ENCODE results near the gene RNF181. TPM values are rescaled to one million over a fixed set of nuclear protein-coding genes. Genes with fewer than 3 reads are reported as not detected.

Gene RNF181
- total and polyA plus RNA-seq, 2 of the 8 experiments (the other 6 are each of a cell fraction or from before 2014, with no cell fraction given): 97.2 to 514 TPM

DNA sequence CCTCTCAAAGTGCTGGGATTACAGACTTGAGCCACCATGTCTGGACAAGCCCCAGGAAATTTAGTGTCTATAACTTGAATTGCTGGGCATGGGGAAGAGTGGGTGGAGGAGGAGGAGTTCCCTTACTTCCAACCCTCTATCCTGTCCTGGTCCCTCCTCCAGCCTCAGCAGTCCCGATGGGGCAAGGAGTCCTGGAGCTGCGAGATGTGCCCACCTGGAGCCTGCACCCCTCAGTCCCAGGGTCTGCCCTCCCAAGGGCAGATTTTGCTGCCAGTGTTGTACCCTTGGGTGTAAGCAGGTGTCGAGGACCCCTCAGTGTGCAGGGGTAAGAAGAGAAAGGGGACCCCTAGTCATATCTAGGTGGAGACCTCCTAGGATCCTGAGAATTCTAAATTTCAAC lies 15.3 kb upstream of the RNF181 start:
- WGBS, 2 experiments (ENCODE audit: extremely low coverage in 1 of 2, insufficient coverage in 1 of 2, insufficient read length in 1 of 2, insufficient replicate concordance in 2 of 2, low coverage in 1 of 2, low lambda C conversion rate in 2 of 2, missing lambda C conversion rate in 1 of 2): 97% methylated on average over 3 of the region's 3 CpGs; no CpG with 5 or more reads in 1 of the 2 experiments
- Histone ChIP-seq H3K9me3 (ENCODE audit: insufficient read depth in 2 of 2, low read depth in 1 of 2, low read length in 1 of 2) (no peaks in the 10 kb centered on the region), H2BK120ac (replicated peaks; ENCODE audit: low read depth, low read length) (no peak overlapping the region), H3K23ac (ENCODE audit: insufficient read length) (no peak overlapping the region), H4K91ac (replicated peaks; ENCODE audit: insufficient read length, low read length) (no peak overlapping the region), H3K79me2 (ENCODE audit: control insufficient read depth in 1 of 2, insufficient read depth in 2 of 2, low read length in 2 of 2) (no peaks in the 10 kb centered on the region), H3K18ac (ENCODE audit: extremely low read depth, low read length) (no peak overlapping the region), H2BK5ac (ENCODE audit: low read depth, low read length) (no peak overlapping the region), H4K5ac (ENCODE audit: insufficient read length, low read depth, low read length) (no peak overlapping the region), H3K4ac (replicated peaks; ENCODE audit: insufficient read length, low read depth, low read length) (no peak overlapping the region), H3K27me3 (replicated peaks in 1 of 4; ENCODE audit: control insufficient read depth in 3 of 4, extremely low read depth in 1 of 4, insufficient read depth in 3 of 4, low read length in 3 of 4) (peaks cover 8 to 25% (median 18%) of the 10 kb centered on the region in 4 experiments; a peak in 6 of 7 replicates), H3K4me1 (replicated peaks in 1 of 4; ENCODE audit: control insufficient read depth in 3 of 4, insufficient read depth in 4 of 4, low read length in 3 of 4) (peaks cover 2 to 17% (median 11%) of the 10 kb centered on the region in 4 experiments), H2AFZ (ENCODE audit: low read length) (no peak overlapping the region), H2BK20ac (ENCODE audit: low read length) (no peak overlapping the region), H3K56ac (replicated peaks; ENCODE audit: insufficient read length, low read depth, low read length) (no peak overlapping the region), H3K4me2 (ENCODE audit: insufficient read depth in 1 of 2, low read depth in 2 of 2, low read length in 2 of 2) (no peak overlapping the region), H4K20me1 (replicated peaks in 1 of 2; ENCODE audit: control insufficient read depth in 1 of 2, insufficient read depth in 2 of 2, low read length in 2 of 2) (no peaks in the 10 kb centered on the region), H3K4me3 (ENCODE audit: extremely low read depth in 1 of 4, insufficient read depth in 2 of 4, low read depth in 3 of 4, low read length in 4 of 4) (no peak overlapping the region), H3K14ac (ENCODE audit: insufficient read length) (no peak overlapping the region), H3K9ac (replicated peaks in 1 of 4; ENCODE audit: extremely low read depth in 1 of 4, low read depth in 3 of 4, low read length in 3 of 4) (no peak overlapping the region), H3K27ac (ENCODE audit: low read depth, low read length) (no peak overlapping the region), H2BK15ac (ENCODE audit: low read length) (no peak overlapping the region), H3K36me3 (ENCODE audit: control insufficient read depth in 2 of 4, insufficient read depth in 4 of 4, low read length in 3 of 4) (no peaks in the 10 kb centered on the region), H2BK12ac (ENCODE audit: low read depth, low read length) (no peak overlapping the region), H3K23me2 (ENCODE audit: low read depth, low read length) (peaks cover 7% of the 10 kb centered on the region; the same call in 1 of the 2 replicates), H3K79me1 (ENCODE audit: low read depth, low read length) (no peaks in the 10 kb centered on the region; the same call in 1 of the 2 replicates), H2AK5ac (ENCODE audit: low read depth, low read length) (no peak overlapping the region), H4K8ac (ENCODE audit: extremely low read depth, insufficient read depth, low read length) (no peak overlapping the region; the same call in 1 of the 2 replicates)
- ChIA-PET POLR2A (ENCODE audit: partially characterized antibody) (interaction anchor here (0.7 to 4.1 kb wide), 4 partner anchors 13 to 36 kb away, joined by 3 to 20 read pairs (median 4); partner anchors contain the start of gene TMEM150A), CTCF (ENCODE audit: partially characterized antibody) (no interaction called here)
- no peak for FAIRE-seq
- TF ChIP-seq GABPA (IDR thresholded peaks at IDR 0.05; ENCODE audit: borderline replicate concordance, insufficient read depth, low read length) (no peak), SRF (IDR thresholded peaks at IDR 0.05; ENCODE audit: low read depth, low read length) (no peak), YY1 (IDR thresholded peaks at IDR 0.05; ENCODE audit: low read depth, low read length) (no peak), SIN3A (conservative IDR thresholded peaks at IDR 0.05 in 1 of 2, IDR thresholded peaks at IDR 0.05 in 1 of 2; ENCODE audit: low read depth in 1 of 2, low read length in 2 of 2) (no peak)
- no peak for DNase-seq (ENCODE audit: low read depth in 1 of 2, low spot score in 2 of 2)

All from H1 (cell line).